ENCODE results near the gene HEATR5A.

GRCh38 chr14:31307618-31308017, 112.7 kb downstream of the HEATR5A start:
- TF ChIP-seq, protein P1, sequence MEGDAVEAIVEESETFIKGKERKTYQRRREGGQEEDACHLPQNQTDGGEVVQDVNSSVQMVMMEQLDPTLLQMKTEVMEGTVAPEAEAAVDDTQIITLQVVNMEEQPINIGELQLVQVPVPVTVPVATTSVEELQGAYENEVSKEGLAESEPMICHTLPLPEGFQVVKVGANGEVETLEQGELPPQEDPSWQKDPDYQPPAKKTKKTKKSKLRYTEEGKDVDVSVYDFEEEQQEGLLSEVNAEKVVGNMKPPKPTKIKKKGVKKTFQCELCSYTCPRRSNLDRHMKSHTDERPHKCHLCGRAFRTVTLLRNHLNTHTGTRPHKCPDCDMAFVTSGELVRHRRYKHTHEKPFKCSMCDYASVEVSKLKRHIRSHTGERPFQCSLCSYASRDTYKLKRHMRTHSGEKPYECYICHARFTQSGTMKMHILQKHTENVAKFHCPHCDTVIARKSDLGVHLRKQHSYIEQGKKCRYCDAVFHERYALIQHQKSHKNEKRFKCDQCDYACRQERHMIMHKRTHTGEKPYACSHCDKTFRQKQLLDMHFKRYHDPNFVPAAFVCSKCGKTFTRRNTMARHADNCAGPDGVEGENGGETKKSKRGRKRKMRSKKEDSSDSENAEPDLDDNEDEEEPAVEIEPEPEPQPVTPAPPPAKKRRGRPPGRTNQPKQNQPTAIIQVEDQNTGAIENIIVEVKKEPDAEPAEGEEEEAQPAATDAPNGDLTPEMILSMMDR (IDR thresholded peaks at IDR 0.05; ENCODE audit: low read depth, low read length): no peak
- TF ChIP-seq POLR2A (IDR thresholded peaks at IDR 0.05; ENCODE audit: extremely low read depth, insufficient read length): no peak
- TF ChIP-seq, protein P2, sequence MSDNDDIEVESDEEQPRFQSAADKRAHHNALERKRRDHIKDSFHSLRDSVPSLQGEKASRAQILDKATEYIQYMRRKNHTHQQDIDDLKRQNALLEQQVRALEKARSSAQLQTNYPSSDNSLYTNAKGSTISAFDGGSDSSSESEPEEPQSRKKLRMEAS (IDR thresholded peaks at IDR 0.05; ENCODE audit: low read depth, low read length): no peak

Measured in NB4 (cell line).